Testis (tissue), 3 donors: ENCODE results near the gene GSG1. TPM values are rescaled to one million over a fixed set of nuclear protein-coding genes. Genes with fewer than 3 reads are reported as not detected.

ENCODE experiments used
- DNase-seq: peaks from one replicate; pipeline ENCODE4 v3.0.0-alpha.2; 2019
- H3K27ac ChIP-seq, 2 donors: fragments of 200-600 bp; sonication (generic); one replicate each; pipeline ENCODE4 v1.5.1; 2019
- H3K27me3 ChIP-seq: fragments of 200-600 bp; sonication (generic); one replicate; pipeline ENCODE4 v1.5.1; 2019
- H3K36me3 ChIP-seq: fragments of 200-600 bp; sonication (generic); one replicate; pipeline ENCODE4 v1.5.1; 2017; ENCODE audit warnings: low read depth; ENCODE audit errors: missing control alignments
- H3K4me1 ChIP-seq: fragments of 200-600 bp; sonication (generic); one replicate; pipeline ENCODE4 v1.5.1; 2019
- H3K4me3 ChIP-seq, 2 donors: fragments of 200-600 bp; sonication (generic); one replicate each; pipeline ENCODE4 v1.5.1; 2017 to 2019
- H3K9me3 ChIP-seq: fragments of 200-600 bp; sonication (generic); one replicate; pipeline ENCODE4 v1.5.1; 2017
- CTCF ChIP-seq, 3 experiments: fragments of 450-650 bp in 2 of 3; fragments of 200-600 bp in 1 of 3; sonication (generic) in 1 of 3; IDR thresholded peaks; one replicate each; pipeline ENCODE4 v1.5.1; 2016 to 2019; ENCODE audit warnings: antibody characterized with exemption in 3 of 3, mild to moderate bottlenecking in 2 of 3, moderate library complexity in 1 of 3
- POLR2A ChIP-seq: fragments of 450-650 bp; IDR thresholded peaks from one replicate; pipeline ENCODE4 v1.6.1; 2017; ENCODE audit warnings: antibody characterized with exemption, mild to moderate bottlenecking, moderate library complexity
- WGBS, 2 donors: methylation state at CpG; one replicate each; pipeline ENCODE4 v1.1.5; 2018; 5-methylcytosine and 5-hydroxymethylcytosine counted together
- intact Hi-C: fragments of 100-400 bp; cut with DNase I; formaldehyde crosslinking; loops from one replicate; pipeline ENCODE4 v1.15.1; 2023; ENCODE audit warnings: low total_unique reads
- polyA plus RNA-seq: library from polyadenylated mRNA; stranded (reverse); fragments of 350-450 nt; fragmentation: Illumina TruSeq; extraction: RNeasy Lipid Tissue Mini Kit (QIAGEN cat#74804); gene quantifications from one replicate; pipeline ENCODE4 v1.2.3, GENCODE V29; 2014; ENCODE audit warnings: low read depth, low replicate concordance; ENCODE audit not compliant: insufficient read depth
- total RNA-seq, 2 donors: library from RNA; depleted of rRNA; stranded (reverse); fragments of >200 nt; gene quantifications; one replicate each; pipeline ENCODE4 v1.2.3, GENCODE V29; 2016

The GSG1 gene
- total and polyA plus RNA-seq, 3 donors from 2014 or later: 133 to 695 (median 449) TPM

DNA sequence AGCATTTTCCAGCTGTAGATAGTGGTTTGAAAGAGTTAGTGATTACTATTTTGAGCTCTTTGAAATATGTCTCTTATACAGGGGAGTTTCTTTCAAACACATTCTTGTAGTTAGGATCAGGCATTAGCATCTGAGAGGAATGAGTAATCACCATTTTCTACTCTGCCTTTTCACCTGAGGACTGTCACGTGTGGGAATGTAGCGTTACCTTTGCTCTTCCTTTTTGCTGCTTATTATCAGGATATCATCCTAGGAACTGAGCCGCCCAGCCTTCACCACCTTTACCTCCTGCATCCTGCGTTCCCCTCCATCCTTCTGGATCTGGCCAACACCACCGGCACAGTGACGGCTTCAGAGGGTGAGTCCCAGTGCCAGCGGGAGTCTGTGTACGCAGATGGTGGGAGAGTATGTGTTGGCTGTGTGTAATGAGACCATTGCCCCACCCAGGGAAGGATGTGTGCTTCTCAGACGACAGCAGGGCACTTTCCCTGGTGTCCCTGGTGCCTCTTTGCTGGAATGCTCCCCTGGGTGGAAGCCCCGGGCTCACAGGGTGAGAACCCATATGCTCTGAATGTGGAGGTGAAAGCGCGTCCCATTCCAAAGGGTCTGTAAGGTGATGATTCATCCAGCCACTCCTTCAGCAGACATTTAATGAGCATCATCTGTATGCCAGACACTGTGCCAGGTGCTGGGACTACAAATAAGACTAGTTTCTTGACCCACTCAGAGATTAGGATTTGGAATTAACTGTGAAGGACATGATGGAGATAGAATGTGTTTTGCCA is 27.5 kb downstream of the GSG1 start:
- no peaks in the 10 kb centered on the region for H3K27me3 ChIP-seq
- intact Hi-C loops: no loop called here
- no peak overlapping the region for H3K4me3 ChIP-seq
- H3K4me1 ChIP-seq: no peaks in the 10 kb centered on the region
- no peaks in the 10 kb centered on the region for H3K9me3 ChIP-seq
- TF ChIP-seq POLR2A: no peak
- no peak for DNase-seq
- WGBS, 2 donors: 88 to 90% methylated on average over 12 of the region's 12 CpGs
- H3K27ac ChIP-seq: no peak overlapping the region
- H3K36me3 ChIP-seq: no peaks in the 10 kb centered on the region

DNA sequence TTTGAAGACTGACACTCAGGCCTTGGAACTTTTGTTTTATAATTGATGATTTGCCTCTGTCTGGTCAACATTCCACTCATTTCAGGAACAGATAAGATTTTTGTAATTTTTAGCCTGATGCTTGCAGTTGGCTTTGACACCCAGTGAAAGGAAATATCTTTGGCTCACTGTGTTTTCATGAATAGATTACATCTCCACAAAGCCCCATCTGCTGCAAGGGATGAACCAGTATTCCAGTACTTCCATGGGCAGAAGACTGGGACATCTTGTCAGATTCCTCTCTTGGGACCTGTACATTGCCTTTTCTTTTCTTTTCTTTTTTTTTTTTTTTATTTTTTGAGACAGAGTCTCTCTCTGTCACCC is 28.4 kb downstream of the GSG1 start:
- intact Hi-C loops: no loop called here

GRCh38 chr12:13074396-13075117 is 28.9 kb downstream of the GSG1 start:
- no peaks in the 10 kb centered on the region for H3K9me3 ChIP-seq
- WGBS, 2 donors: 83 to 90% methylated on average over 3 of the region's 3 CpGs
- no peak for DNase-seq
- H3K27ac ChIP-seq: no peak overlapping the region
- TF ChIP-seq POLR2A (no peak), CTCF (IDR thresholded peaks at IDR 0.05) (no peak)
- H3K27me3 ChIP-seq: no peaks in the 10 kb centered on the region
- no peaks in the 10 kb centered on the region for H3K4me1 ChIP-seq
- intact Hi-C loops: no loop called here
- no peak overlapping the region for H3K4me3 ChIP-seq
- no peaks in the 10 kb centered on the region for H3K36me3 ChIP-seq

More for the DNA sequence above, 28.4 kb downstream of the GSG1 start:
- Histone ChIP-seq H3K27ac (no peak overlapping the region), H3K36me3 (no peaks in the 10 kb centered on the region), H3K27me3 (no peaks in the 10 kb centered on the region), H3K4me1 (no peaks in the 10 kb centered on the region), H3K4me3 (no peak overlapping the region), H3K9me3 (no peaks in the 10 kb centered on the region)
- DNase-seq: no peak
- TF ChIP-seq POLR2A (no peak), CTCF (IDR thresholded peaks at IDR 0.05) (no peak)

- H3K27ac ChIP-seq: no peak overlapping the region
- 89 to 92% methylated on average over 3 of the region's 3 CpGs for WGBS, 2 donors
- no peak for TF ChIP-seq CTCF (IDR thresholded peaks at IDR 0.05)
- no peak for TF ChIP-seq POLR2A
- no peaks in the 10 kb centered on the region for H3K27me3 ChIP-seq
- no peak for DNase-seq
- no peak overlapping the region for H3K4me3 ChIP-seq
- intact Hi-C loops: no loop called here
- no peaks in the 10 kb centered on the region for H3K36me3 ChIP-seq
- no peaks in the 10 kb centered on the region for H3K9me3 ChIP-seq
- H3K4me1 ChIP-seq: no peaks in the 10 kb centered on the region
Observed at GRCh38 chr12:13073173-13073572, 30.3 kb downstream of the GSG1 start.

DNA sequence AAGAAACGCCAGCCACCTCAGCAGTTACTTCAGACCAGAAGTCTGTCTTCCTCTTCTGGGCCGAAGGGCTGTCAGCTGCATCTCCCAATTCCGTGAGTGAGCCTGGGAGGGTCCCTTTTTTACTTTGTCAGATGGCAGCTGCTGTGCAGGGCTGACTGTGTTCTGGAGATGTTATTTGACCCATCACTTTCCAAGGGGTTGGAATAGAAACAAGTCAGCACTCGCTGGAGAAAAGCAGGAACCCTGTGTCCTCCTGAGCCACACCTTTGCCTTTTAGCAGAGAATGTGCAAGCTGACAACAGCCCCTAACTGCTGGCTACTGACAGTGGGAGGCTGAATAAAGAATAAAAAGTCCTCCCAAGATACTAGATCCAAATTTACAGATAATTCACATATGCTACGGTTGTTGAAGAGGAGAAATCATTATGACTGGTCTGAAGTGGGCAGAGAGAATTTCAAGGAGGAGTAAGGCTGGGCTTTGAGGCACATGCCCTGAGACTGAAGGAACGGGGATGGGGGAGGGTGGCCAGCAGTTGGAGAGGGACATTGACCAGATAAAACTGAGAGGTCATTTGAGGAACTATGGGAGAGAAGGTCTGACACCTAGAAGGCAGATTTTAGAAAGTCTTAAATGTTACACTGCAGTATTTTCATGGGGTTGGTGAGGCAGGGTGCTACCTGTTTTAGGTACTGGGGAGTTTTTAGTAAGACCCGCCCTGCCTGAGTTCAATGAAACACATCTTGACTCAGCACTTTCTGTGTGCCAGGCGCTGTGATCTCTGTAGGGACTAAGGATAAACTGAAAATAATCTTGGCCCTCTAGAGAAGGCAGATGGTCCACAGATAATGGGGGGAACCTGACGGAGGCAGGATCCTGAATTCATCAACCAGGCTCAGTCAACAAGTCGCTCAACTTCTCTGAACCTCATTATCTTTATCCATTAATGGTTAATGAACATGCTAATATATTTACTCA is 31.9 kb downstream of the GSG1 start:
- Histone ChIP-seq H3K27me3 (no peaks in the 10 kb centered on the region), H3K4me3 (no peak overlapping the region), H3K36me3 (no peaks in the 10 kb centered on the region), H3K9me3 (no peaks in the 10 kb centered on the region), H3K4me1 (no peaks in the 10 kb centered on the region), H3K27ac (no peak overlapping the region)
- TF ChIP-seq CTCF (IDR thresholded peaks at IDR 0.05) (no peak), POLR2A (no peak)
- DNase-seq: no peak
- 81 to 84% methylated on average over 10 of the region's 10 CpGs for WGBS, 2 donors
- intact Hi-C loops: no loop called here
